NCI-H82 (cell line): ENCODE measurements around the gene NUAK1.

ENCODE experiments used
- DNase-seq: peaks from one replicate; lab custom pipeline; 2025; lab: John Stamatoyannopoulos, UW

The NUAK1 gene

DNA sequence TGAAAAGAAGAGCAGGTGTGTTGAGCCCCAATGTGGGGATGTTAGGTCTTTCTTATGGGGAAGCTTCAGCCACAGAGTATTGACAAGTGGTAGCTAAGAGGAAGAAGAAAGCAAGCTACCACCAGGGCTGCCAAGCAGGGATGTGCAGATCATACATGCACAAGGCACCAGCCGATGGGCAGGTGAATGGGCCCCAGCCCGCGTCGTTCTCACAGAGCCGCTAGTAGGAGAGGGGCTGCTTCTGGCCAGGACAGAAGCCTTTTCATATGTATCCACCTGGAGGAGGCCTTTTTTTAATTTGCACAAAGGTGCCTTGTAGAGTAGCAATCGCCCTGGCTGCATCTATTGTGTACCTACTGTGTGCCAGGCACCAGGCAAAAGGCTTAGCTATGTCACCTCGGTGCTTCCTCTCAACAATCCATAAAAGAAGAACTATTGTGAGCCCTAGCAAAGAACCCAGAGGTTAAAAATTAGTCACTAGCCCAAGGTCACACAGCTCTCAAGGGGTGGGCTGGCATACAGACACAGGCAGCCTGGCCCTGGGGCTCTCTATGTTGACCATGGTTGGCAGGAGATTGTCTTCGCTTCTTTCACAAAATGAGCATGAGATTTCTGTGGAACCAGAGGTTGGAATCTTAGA is 8.2 kb downstream of the NUAK1 start:
- no peak for DNase-seq

DNA sequence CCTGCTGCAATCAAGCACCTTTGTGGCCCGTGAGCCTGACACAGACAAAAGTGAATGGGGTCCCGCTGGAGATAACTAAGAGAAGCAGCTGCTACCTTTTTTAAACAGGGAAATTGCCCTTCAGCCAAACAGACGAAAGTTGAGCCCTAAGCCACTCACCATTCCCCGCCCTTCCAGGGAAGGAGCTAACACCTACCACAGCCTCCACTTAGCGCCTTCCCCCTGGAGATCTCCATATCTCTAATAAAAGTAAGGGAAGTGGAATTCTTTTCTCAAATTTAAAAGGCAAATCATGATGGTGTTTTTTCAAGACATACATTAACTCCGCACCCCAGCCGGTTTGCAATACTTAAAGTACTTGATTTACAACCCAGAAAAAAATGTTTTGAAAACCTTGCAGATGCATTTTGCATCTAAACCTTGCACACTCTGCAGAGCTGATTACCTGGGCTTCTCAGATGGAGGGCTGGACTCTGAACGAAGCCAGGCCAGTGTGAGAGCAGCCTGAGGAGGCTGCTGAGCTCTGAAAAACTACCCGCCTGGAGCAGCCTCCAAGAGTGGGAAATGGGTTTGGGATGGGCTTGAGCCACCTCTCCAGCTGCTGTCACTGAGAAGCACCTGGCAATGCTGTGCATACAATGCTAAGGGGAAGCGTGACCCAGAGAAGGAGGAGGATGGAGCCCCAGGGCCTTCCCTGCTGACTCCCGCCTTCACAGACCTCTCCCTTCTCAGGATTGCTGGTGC is 10.0 kb downstream of the NUAK1 start:
- no peak for DNase-seq

DNA sequence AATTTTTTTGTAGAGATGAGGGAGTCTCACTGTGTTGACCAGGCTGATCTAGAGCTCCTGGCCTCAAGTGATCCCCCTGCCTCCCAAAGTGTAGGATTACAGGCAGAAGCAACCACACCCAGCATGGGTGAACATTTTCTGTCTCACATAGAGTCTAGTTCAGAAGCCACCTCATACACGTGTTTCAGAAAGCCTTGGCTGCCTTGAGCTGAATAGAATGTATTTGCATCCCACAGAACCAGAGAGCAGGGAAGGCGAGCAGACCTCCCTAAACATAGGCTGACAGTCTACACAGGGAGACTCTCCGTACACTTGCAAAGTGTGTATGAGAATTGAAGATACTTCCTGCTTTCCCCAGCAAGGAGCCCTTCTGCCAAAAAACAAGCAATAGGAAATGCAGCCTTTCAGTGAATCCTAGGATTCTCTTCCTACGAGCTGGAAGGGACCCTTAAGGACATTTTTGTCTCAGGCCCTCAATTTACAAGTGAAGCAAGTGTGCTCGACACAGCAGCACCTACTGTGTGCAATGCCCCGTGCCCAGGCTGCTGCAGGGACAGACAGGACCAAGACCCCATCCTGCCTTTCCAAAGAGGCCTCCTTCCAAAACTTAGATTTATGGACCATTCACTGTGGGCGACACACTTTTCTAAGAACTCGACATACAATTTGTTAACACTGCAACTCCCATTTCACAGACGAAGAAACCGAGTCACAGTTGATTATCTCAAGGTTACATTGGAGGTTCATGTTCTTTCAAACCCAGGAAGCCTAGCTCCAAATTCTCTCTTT is 11.2 kb downstream of the NUAK1 start:
- DNase-seq, result no peak

DNA sequence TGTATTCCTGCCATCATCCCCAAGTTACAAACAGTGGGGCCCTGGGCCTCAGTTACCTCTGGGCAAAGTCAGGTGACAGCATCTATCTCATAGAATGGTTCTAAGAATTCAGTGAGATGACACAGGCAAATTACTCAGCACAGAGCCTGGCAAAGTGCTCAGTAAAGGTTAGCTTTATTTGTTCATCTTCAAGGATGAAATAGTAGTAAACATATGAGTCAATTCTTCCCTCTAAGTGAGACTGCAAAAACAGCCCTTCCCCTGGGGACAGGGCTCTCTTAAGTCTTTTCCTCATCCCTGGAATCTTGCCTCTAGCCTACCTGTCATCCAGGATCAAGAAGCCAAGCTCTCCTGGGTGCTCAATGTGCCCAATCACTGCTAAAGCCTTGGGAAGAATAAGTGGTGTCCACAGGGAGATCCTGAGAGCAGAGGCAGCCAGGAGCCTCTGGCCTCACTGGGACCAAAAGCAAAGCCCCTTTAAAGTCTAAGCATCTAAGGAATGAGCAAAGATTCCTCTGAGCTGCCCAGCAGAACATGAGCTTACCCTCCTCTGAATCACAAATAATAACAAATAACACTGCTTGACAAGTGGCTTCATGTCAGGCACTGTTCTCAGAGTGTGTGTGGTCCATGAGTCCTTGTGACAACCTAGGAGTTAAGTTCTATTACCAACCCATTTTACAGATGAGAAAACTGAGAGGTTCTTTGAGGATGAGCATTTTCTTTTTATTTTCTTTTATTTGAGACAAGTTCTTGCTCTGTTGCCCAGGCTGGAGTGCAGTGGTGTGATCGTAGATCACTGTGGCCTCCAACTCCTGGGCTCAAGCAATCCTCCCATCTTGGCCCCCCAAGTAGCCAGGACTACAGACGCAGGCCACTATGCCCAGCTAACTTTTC is 12.1 kb downstream of the NUAK1 start:
- no peak for DNase-seq

DNA sequence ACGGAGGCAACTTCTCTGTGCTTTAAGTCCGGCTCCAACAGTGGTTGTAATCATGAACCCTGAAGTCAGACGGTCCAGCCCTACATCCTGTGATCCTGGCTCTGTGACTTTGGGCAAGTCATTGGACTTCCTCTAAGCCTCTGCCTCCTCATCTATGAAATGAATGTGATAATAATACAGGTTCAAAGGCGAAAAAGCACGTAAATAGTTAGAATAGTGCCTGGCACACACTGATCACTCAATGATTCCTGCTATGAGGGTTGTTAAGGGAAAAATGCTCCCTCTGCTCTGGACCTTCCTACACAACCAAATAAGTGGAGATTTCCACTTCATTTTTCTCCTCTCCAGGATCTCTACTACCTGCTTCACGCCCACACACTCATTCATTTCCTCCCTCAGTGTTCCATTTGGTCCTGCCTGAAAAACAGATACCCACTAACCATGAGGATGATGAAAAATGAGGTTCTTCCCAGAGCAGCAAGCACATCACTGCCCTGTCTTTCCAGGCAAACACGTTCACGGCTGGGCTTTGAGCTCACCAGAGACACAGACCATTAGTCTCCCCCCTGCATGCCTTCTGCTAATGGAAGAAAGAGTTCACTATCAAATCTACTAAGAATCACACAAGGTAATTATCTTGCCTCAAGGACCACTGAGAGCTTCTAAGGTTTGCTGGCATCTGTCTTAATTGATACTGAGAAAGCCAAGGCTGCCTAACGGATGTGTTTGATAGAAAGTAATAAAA is 13.2 kb downstream of the NUAK1 start:
- no peak for DNase-seq

DNA sequence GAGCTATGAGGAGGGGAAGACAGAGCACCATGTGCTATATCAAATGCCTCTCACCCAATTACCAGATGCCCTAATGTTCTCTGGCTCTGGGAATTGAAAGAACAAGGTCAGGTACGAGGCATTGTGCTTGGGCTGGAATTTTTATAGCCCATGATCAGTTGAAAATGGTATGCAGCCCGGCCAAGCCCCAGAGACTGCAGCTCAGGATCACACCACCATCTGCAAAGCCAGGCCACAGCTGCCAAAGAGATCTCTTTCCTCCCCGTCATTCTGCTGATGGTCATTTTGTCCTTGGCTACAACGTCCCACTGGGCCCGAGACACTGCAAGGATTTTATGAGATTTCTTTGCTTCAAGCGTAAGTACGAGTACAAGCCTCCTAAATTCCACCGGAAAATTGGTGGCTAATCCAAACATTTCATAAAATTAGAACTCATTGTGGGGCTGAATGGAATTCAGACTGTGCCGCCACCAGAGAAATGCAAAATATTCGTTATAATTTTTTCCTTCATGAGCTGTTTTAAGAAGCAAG is 15.1 kb downstream of the NUAK1 start:
- no peak for DNase-seq

DNA sequence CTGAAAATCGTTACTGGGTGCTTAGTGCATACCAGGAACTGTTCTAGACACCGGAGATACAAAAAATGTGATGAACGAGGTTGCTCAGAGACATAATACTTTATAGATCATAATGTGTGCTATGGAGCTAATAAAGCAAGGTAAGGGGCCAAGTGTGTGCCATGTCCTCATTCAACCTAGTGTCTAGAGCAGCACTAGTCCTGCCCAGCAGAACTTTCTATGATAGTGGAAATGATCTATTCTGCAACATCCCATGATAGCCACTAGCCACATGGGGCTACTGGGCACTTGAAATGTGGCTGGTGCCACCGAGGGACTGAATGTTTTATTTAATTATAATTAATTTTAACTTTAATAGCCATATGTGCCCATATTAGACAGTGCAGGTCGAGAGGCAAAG is 15.6 kb downstream of the NUAK1 start:
- no peak for DNase-seq

DNA sequence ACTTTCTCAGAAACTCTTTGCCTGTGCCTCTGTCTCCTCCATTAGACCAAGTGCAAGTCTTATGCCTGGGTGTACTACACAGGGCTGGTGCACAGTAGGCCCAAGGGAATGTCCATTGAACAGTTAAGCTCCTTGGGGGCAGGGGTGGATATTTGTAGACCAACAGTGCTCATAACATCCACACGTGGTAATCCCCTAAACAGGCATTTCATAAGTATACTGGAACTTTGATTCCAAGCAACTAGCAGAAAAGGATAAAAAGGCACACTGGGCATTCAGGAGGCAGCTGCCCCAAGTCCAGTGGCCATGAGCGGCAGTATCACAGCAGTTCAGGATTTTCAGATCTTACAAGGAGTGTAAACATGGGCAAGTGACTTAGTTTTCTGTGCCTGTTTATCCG is 16.8 kb downstream of the NUAK1 start:
- DNase-seq, result no peak

DNA sequence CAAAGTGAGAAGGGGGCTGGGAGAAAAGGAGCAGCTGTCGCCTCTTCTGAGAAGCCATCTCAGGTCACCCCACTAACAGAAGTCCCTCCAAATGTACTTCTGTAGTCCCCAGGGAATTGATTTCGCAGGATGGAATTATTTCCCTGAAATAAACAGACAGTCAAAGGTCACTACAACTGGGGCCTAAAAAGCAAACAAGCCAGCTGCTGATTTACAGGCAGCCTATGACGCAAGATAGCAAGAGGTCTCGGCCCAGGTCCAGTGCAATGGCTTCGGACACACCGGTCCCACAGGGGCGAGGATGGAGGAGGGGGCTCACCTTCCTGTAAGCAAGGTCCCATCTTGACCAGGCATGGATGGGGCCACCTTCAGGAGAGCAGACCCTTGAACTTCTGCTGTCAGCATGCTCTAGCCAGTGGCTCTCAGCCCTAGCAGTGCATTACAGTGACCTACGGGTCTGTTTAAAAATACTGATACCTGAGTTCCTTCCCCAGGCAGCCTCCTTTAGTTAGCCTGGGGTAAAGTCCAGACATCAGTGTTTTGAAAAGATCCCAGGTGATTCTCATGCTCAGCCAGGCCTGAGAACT is 18.1 kb downstream of the NUAK1 start:
- no peak for DNase-seq

DNA sequence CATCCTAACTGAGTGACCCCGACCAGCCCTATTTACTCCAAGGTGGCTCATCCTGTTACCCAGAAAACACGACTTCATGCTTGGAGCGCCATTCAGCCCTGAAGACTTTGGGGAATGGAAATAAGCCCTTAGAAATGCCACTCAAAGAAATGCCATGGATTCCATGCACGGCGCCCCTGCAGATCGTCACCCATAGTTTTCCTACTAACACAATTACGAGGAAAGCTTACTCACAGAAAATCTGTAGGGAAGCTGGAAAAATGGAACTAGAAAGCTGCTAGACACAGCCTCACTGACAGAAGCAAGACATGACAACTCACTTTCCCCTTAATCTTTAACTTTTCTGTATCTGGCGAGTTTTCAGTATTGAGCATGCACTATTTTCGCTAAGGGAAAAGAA is 19.5 kb downstream of the NUAK1 start:
- DNase-seq, result no peak

DNA sequence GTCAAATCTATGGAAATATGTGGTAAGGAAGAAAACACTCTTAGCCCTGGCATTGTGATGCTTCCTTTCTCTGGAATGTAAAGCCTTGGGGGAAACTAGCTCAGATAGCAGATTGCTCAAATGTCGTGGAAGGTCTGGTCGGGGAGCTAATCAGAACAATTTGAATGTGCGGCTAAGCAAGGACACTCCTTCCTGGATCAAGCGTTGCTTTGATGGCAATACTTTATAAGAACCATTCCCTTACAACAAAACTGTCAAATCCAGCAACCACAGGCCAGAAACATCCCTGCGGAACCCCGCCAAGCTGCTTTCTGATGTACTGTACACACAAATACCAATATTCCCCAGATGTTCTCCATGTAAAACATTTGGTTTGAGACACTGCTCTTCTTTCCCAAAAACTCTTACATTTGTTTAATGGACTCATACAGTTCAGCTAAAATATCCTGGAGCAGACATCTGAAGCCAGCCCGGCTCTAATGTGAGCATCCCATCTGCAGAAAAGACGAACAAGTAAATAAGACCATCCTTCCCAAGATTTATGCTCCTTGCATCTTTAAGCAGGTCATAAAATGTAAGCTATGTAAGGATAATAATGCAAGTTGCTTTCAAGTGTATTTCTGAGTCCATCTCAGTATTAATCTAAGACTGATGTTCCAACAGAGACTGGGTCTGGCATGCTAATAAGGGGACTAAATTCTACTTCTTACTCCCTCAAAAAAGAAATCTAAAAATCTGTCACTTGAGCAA is 20.2 kb downstream of the NUAK1 start:
- DNase-seq, result no peak

DNA sequence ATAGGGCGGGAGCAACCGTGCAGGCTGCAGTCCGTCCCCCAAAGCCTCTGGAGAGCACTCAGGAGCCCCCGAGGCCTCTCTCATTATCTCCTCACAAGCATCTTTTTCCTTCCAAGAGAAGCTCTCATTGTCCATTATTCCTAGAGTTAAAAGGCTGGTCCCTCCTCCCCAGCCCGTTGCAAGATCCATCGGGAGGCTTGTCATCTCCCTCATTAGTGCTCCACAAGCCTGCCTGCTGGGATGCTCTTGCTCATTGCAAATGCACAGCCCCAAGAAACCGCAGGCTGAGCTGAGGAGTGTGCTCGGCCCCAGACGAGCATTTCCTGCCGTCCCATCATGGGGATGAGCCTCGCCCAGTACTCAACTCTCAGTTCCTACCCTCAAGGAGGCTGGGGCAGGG is 23.3 kb downstream of the NUAK1 start:
- no peak for DNase-seq

DNA sequence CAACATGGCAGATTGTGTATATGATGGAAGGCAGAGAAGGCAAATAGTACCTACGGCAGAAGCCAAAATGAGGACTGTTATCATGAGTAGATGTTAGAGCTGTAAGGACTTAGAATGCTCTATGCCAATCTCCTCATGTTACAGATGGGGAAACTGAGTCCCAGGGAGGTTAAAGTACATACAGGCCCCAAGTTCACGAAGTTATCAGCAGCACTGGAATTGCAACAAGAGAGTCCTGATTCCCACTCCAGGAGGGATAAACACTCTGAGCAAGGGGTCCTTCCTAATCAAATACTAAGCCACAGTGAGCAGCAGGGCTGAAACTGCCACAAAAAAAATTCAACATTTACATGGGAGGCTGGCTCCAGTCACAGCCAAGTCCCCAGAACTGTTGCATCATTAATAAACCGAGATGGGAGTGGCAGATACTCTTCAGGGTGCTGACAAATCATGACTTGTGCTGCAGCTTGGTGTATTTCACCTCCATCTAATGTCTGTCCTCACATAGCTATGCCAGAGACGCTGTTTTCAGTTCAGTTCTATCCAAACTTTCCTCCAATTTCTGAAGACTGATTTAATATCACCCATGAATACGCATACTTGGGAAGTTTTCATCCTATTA is 24.2 kb downstream of the NUAK1 start:
- no peak for DNase-seq

DNA sequence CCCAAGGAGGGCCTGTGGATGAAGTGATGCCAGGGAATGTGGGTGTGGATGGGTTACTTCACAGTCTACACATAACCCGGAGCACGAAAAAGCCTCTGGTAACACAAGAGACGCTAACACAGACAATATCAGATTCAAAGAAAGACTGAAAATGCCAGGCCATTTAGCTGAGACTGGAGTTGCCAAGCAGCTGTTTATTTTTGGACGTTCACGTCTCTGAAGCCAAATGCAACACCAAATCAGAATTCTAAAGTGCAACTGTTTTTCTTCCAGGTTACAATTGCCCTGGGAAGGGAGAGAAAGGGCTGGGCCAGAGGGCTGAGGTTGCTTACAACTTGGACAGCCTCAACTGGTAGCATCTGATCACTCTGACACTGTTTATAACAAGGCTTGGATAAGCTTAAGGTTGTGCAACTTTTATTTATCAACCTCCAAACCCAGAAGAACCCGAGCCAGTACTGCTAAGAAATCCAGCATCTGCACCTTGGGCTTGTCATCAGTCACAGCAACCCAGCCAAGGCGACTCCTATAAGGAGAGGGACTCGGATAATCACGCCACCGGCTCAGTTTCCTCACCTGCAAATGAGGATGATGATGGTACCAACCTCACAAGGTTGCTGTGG is 24.8 kb downstream of the NUAK1 start:
- DNase-seq, result no peak

DNA sequence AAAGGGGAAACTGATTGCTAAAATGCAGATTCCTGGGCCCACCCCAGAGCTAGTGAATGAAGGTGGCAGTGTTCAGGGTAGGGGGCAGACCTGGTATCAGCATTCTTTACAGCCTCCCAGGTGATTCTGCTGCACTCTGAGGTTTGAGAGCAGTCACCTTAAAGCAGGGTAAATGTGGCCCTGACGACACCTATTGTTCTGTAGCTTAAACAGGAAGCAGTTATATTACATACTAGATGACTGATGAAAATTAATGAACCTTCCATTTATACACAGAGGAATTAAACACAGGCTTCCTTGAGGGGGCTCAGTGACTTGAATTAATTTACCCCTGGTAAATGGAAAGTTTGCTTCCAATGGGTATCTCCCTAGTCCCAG is 25.3 kb downstream of the NUAK1 start:
- no peak for DNase-seq

DNA sequence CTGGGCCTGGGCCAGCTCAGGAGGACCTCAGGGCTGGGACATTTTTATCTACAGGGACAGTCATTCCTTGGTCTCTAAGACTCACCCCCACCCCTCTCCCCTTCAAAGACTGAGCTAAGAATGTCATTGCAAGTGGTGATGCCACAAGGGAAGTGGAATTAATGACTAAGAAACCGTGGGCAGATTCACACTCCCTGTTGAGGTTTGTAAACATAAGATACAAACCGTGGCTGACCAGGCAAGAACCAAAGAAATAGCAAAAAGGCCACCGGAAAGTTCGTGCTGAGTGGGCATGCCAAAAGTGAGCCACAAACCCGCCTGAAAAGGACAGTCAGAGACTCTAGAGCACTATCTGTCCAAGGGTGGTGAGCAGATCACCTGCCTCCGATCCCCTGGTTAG is 25.7 kb downstream of the NUAK1 start:
- DNase-seq, result no peak

DNA sequence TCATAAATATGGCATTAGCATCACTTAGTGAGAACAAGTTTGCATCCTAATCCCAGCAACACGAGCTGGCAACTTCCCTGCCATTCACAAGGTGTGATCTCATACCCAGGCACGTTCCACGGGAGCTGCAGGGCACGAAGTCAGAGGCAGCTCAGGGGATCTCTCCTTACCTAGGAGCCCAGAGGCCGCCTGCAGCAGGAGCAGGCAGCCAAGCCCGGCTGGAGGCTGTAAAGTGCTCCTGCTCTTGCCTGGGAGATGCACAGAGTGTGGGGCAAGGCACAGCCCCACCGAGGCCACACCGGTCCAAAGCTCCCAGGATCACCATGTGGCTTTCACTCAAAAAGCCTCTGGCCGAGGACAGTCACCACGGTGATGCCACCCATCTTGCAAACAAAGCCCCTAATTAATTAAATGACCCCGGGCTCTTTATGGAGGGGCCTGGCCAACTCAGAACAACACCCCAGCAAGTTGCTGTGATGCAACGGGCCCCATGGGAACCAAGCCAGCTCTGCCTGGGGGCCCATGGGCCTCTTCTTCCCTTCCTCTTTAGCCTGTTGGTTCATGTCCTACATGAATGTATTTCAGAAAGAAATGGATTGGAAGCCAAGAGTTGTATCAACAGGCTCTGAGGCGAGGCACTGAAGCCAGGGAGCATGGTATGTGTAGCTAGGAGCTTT is 26.5 kb downstream of the NUAK1 start:
- DNase-seq, result no peak

DNA sequence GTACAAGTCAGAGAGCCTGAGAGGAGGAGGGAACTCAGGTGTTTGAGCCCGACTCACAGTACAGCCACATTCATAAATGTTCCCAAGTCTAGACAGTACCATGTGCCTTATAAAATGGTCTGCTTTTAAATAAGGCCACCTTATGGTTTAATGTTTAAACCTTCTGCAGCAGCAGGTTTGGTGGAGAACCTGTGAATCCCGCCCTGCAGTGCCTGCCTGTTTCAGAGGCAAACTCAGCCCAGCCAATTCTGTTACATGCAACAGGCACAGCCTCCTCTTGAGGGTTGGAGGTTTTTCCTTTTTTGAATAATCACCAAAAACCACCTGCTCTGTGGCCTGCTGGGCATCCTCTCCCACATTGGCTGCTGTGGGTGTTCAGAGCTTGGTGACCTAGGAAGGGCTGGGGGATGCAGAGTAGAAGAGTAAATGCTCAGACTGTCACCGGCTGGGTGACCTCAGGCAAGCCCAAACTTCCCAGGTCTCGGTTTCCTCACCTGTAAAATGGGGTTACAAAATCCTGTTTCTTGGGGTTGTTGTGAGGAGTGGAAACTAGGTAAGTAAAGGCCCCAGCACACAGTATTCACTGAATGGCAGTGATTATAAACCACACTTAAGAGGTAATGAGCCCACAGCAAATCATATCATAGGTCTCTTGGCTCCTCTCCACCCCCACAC is 28.0 kb downstream of the NUAK1 start:
- no peak for DNase-seq
